Right lobe of liver (tissue), 6 donors: ENCODE results near the gene NFKBIZ. TPM values are rescaled to one million over a fixed set of nuclear protein-coding genes. Genes with fewer than 3 reads are reported as not detected.
A peak's percentile ranks its signal among the peaks of the same experiment; 100 is the strongest.

Source experiments
- ATAC-seq, 4 donors: fragments of 200-7000 bp; cut with Tn5 transposase; one replicate each; pipeline ENCODE4 v1.9.1; 2020; ENCODE audit warnings: mild to moderate bottlenecking in 4 of 4, moderate library complexity in 4 of 4
- DNase-seq, 3 donors: peaks; one replicate each; pipeline ENCODE4 v3.0.0-alpha.2; 2020
- H3K27ac ChIP-seq, 3 donors: fragments of 200-600 bp; one replicate each; pipeline ENCODE4 v1.8.0; 2022
- H3K27me3 ChIP-seq, 2 donors: fragments of 200-600 bp; one replicate each; pipeline ENCODE4 v1.8.0; 2022
- H3K36me3 ChIP-seq, 4 donors: fragments of 200-600 bp; sonication (generic) in 1 of 4; one replicate each; pipeline versions ENCODE4 v1.5.1 to v1.8.0; 2017 to 2022; ENCODE audit warnings: control low read depth in 1 of 4
- H3K4me1 ChIP-seq, 4 donors: fragments of 200-600 bp; sonication (generic) in 1 of 4; one replicate each; pipeline versions ENCODE4 v1.5.1 to v1.8.0; 2017 to 2022; ENCODE audit warnings: control low read depth in 1 of 4
- H3K4me3 ChIP-seq, 3 donors: fragments of 200-600 bp; one replicate each; pipeline ENCODE4 v1.8.0; 2022
- H3K9me3 ChIP-seq, 4 donors: fragments of 200-600 bp; sonication (generic) in 1 of 4; one replicate each; pipeline versions ENCODE4 v1.5.1 to v1.8.0; 2017 to 2022; ENCODE audit warnings: control low read depth in 1 of 4
- POLR2A ChIP-seq: fragments of 450-650 bp; IDR thresholded peaks from one replicate; pipeline ENCODE4 v1.6.1; 2017; ENCODE audit warnings: antibody characterized with exemption, mild to moderate bottlenecking
- WGBS: methylation state at CpG from one replicate; pipeline ENCODE4 v1.1.6; 2018; ENCODE audit warnings: low coverage, low lambda C conversion rate; ENCODE audit not compliant: insufficient coverage; ENCODE audit errors: missing lambda C conversion rate; 5-methylcytosine and 5-hydroxymethylcytosine counted together
- intact Hi-C, 2 donors: fragments of 100-400 bp; cut with DNase I; formaldehyde crosslinking; loops; one replicate each; pipeline versions ENCODE4 v1.11.2 to v1.14.1; 2022
- total RNA-seq, 6 experiments: library from RNA; depleted of rRNA in 2 of 6; stranded (reverse); fragments of >200 nt in 2 of 6; fragmentation: NEBNext Ultra II Directional in 3 of 6; extraction: Animal tissue kit (Norgen Biotek cat#: 25700) in 3 of 6; gene quantifications; one replicate each; pipeline versions ENCODE4 v1.1.0 to v1.2.4, GENCODE V29; 2016 to 2023
- TF ChIP-seq, protein P1 (sequence below), 4 donors: fragments of 200-600 bp in 3 of 4; fragments of 450-650 bp in 1 of 4; IDR thresholded peaks; one replicate each; pipeline versions ENCODE4 v1.5.1 to v1.8.0; 2016 to 2022; ENCODE audit warnings: antibody characterized with exemption in 4 of 4, mild to moderate bottlenecking in 2 of 4
- donor health status: DM: no; HTN: yes; CAD: no.
- donor health status: DM: no; HTN: no; CAD: no.
- donor health status: DM: no; HTN: no; CAD: no.
- donor health status: DM: no; HTN: yes; CAD: no.
- donor health status: DM: no; HTN: yes; CAD: no.

NFKBIZ gene
- total RNA-seq, 6 experiments from 2014 or later, result 23.4 to 83.1 (median 44.4) TPM

DNA sequence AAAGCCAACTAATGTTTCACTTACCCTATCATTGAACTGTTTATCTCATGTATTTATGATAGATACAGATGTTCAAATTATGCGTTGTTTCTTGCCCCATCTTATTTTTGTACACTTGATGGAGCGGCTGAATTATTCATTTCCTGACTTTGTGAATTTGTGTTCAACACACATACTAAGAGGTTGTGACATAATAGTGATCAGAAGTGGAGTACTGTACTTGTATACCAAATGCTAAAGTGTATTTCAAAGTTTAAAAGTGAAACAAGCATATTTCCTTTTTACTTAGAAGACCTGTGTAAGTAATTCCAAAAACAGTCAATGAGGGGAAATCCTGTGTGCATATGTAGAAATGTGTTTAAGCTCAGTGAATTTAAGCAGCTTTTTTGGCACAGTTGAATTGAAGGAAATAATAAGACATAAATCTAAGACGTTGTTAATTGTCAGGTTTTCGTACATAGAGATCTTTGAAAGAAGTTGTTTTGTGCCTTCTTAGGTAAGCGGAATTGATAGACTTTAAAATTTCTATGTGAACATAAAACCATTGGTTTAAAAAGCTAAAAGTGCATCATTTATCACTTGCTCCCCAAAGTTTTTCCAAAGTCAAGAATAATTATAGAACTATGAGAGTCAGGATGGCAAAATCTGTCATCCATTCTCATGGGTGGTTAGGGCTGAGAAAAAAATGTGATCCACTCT lies 1.9 kb downstream of the NFKBIZ start:
- peaks cover 0 to 51% (median 15%) of the 10 kb centered on the region in 4 donors for H3K4me1 ChIP-seq
- peak overlapping the region; percentile 98 to 100 (median 98) for H3K27ac ChIP-seq
- peak overlapping the region; percentile 79 to 88 (median 80) for H3K4me3 ChIP-seq
- intact Hi-C loops, result no loop called here
- DNase-seq (no peak), ATAC-seq (no peak)
- TF ChIP-seq POLR2A, result no peak
- TF ChIP-seq, protein P1, sequence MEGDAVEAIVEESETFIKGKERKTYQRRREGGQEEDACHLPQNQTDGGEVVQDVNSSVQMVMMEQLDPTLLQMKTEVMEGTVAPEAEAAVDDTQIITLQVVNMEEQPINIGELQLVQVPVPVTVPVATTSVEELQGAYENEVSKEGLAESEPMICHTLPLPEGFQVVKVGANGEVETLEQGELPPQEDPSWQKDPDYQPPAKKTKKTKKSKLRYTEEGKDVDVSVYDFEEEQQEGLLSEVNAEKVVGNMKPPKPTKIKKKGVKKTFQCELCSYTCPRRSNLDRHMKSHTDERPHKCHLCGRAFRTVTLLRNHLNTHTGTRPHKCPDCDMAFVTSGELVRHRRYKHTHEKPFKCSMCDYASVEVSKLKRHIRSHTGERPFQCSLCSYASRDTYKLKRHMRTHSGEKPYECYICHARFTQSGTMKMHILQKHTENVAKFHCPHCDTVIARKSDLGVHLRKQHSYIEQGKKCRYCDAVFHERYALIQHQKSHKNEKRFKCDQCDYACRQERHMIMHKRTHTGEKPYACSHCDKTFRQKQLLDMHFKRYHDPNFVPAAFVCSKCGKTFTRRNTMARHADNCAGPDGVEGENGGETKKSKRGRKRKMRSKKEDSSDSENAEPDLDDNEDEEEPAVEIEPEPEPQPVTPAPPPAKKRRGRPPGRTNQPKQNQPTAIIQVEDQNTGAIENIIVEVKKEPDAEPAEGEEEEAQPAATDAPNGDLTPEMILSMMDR (IDR thresholded peaks at IDR 0.05), result peak in 1 of 4 donors; percentile 3
- peaks cover 11 to 44% (median 43%) of the 10 kb centered on the region in 4 donors for H3K36me3 ChIP-seq
- no peaks in the 10 kb centered on the region for H3K27me3 ChIP-seq
- under 1% methylated on average over 5 of the region's 5 CpGs for WGBS
- no peaks in the 10 kb centered on the region for H3K9me3 ChIP-seq

DNA sequence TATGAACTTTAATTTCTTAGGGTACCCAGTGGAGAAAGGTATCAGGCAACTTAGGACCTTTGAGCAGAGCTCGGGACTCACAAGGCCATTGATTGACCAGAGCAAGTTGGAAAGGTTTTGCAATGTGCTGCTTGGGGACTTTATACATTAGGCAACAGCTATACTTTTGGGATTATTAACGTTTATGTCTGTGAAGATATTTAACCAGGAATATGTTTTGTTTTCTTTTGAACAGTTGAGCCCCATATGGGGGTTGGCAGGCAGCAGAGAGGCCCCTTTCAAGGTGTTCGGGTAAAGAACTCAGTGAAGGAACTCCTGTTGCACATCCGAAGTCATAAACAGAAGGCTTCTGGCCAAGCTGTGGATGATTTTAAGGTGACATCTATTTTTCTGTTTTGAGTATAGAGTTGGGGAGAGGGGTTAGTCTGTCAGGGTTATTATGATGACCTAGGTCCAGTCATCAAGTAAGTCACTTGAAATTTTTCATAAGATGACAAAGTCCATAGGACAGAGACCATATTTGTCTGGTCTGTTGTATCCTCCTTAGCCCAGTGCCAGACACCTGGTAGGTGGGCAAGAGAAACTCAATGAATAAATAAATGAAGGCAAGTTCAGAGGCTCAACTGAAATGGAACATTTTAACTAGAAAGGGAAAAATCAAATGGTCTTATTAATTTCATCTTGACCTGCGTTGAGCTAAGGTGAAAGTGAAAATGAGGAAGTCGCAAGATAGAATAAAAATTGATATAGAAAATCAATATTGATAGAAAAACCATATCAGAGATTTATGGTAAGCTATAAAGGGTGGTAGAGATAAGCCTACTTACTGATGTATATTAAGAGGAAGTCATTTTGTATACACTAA lies 2.8 kb downstream of the NFKBIZ start:
- peak overlapping the region; percentile 79 to 88 (median 80) for H3K4me3 ChIP-seq
- intact Hi-C loops, result no loop called here

DNA sequence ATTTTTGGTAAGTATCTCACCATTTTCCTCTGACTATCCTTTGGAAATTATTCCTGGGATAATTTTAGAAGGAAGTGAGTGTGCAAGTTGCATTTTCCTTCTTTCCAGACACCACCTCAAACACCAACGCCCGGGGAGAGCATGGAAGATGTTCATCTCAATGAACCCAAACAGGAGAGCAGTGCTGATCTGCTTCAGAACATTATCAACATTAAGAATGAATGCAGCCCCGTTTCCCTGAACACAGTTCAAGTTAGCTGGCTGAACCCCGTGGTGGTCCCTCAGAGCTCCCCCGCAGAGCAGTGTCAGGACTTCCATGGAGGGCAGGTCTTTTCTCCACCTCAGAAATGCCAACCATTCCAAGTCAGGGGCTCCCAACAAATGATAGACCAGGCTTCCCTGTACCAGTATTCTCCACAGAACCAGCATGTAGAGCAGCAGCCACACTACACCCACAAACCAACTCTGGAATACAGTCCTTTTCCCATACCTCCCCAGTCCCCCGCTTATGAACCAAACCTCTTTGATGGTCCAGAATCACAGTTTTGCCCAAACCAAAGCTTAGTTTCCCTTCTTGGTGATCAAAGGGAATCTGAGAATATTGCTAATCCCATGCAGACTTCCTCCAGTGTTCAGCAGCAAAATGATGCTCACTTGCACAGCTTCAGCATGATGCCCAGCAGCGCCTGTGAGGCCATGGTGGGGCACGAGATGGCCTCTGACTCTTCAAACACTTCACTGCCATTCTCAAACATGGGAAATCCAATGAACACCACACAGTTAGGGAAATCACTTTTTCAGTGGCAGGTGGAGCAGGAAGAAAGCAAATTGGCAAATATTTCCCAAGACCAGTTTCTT lies 3.9 kb downstream of the NFKBIZ start:
- 65% methylated on average over 2 of the region's 8 CpGs for WGBS
- Histone ChIP-seq H3K4me3 (no peak overlapping the region), H3K27ac (no peak overlapping the region), H3K36me3 (peaks cover 11 to 64% (median 61%) of the 10 kb centered on the region in 4 donors), H3K27me3 (no peaks in the 10 kb centered on the region), H3K9me3 (no peaks in the 10 kb centered on the region), H3K4me1 (peaks cover 0 to 46% (median 10%) of the 10 kb centered on the region in 4 donors)
- no peak for DNase-seq
- intact Hi-C loops, result no loop called here
- TF ChIP-seq, protein P1 (IDR thresholded peaks at IDR 0.05), result no peak
- TF ChIP-seq POLR2A, result no peak
- no peak for ATAC-seq

More for the DNA sequence above, 2.8 kb downstream of the NFKBIZ start:
- Histone ChIP-seq H3K36me3 (peaks cover 11 to 52% (median 51%) of the 10 kb centered on the region in 4 donors), H3K4me1 (peaks cover 0 to 56% (median 15%) of the 10 kb centered on the region in 4 donors), H3K9me3 (no peaks in the 10 kb centered on the region), H3K27me3 (no peaks in the 10 kb centered on the region), H3K27ac (peak overlapping the region; percentile 98 to 100 (median 98))
- WGBS, result 18% methylated on average over 6 of the region's 6 CpGs
- ATAC-seq, result no peak
- TF ChIP-seq, protein P1 (IDR thresholded peaks at IDR 0.05), result no peak
- no peak for TF ChIP-seq POLR2A
- DNase-seq, result no peak

DNA sequence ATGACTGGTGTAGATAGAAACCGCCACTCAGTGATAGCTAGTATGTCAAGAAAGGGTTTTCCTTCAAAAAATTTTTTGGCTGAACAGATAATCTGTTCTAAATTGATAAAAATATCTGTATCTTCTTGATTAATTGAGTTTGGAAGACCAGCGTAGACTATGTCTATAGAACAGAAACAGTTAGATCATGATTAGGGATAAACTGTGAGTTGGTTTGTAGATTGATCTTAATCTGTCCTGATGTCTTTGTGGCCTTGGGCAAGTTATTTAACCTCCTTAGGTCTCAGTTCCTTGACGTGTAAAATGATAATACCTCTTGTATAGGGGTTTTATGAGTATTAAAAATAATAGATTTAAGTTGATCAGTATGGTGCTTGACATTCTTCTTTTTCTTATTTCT lies 4.7 kb downstream of the NFKBIZ start:
- WGBS, result 86% methylated on average over 3 of the region's 3 CpGs

More for the DNA sequence above, 4.7 kb downstream of the NFKBIZ start:
- H3K9me3 ChIP-seq, result no peaks in the 10 kb centered on the region
- TF ChIP-seq POLR2A, result no peak
- TF ChIP-seq, protein P1 (IDR thresholded peaks at IDR 0.05), result no peak
- H3K4me1 ChIP-seq, result peaks cover 0 to 43% (median 10%) of the 10 kb centered on the region in 4 donors
- no peak overlapping the region for H3K27ac ChIP-seq
- ATAC-seq, result no peak
- peaks cover 11 to 71% (median 66%) of the 10 kb centered on the region in 4 donors for H3K36me3 ChIP-seq
- H3K4me3 ChIP-seq, result no peak overlapping the region
- H3K27me3 ChIP-seq, result no peaks in the 10 kb centered on the region
- no peak for DNase-seq
- intact Hi-C loops, result no loop called here
